HEK293T (cell line): ENCODE measurements around the gene TRMT2A.

Experiments used
- CTCF ChIA-PET: fragments of 350-600 bp; formaldehyde crosslinking; extraction: SDS; loops from one replicate; lab custom pipeline; 2021; ENCODE audit warnings: antibody characterized with exemption, inconsistent platforms; lab: Yijun Ruan, JAX
- POLR2A ChIA-PET: fragments of 350-600 bp; formaldehyde crosslinking; extraction: SDS; loops from one replicate; lab custom pipeline; 2020; ENCODE audit warnings: antibody characterized with exemption, inconsistent platforms; lab: Yijun Ruan, JAX
- DNase-seq: peaks from one replicate; pipeline ENCODE4 v3.0.0; 2012; ENCODE audit warnings: mixed read lengths; ENCODE audit errors: extremely low spot score
- ARNT ChIP-seq: fragments of 450-650 bp; IDR thresholded peaks from 2 replicates; pipeline ENCODE4 v1.6.1; 2017; ENCODE audit warnings: mild to moderate bottlenecking
- BHLHE40 ChIP-seq: fragments of 450-650 bp; IDR thresholded peaks from 2 replicates; pipeline ENCODE4 v1.6.1; 2016; ENCODE audit warnings: mild to moderate bottlenecking, moderate library complexity, borderline replicate concordance
- CTBP1 ChIP-seq: fragments of 450-650 bp; IDR thresholded peaks from 2 replicates; pipeline ENCODE4 v1.6.1; 2016; ENCODE audit warnings: borderline replicate concordance
- ELF4 ChIP-seq: fragments of 450-650 bp; IDR thresholded peaks from 2 replicates; pipeline ENCODE4 v1.6.1; 2017; ENCODE audit warnings: antibody characterized with exemption
- FOXA1 ChIP-seq: fragments of 450-650 bp; IDR thresholded peaks from 2 replicates; pipeline ENCODE4 v1.6.1; 2016; ENCODE audit warnings: mild to moderate bottlenecking
- FOXK2 ChIP-seq: fragments of 450-650 bp; IDR thresholded peaks from 2 replicates; pipeline ENCODE4 v1.6.1; 2016; ENCODE audit warnings: mild to moderate bottlenecking
- FOXM1 ChIP-seq: fragments of 450-650 bp; IDR thresholded peaks from 2 replicates; pipeline ENCODE4 v1.6.1; 2017; ENCODE audit warnings: mild to moderate bottlenecking, borderline replicate concordance
- HDGF ChIP-seq: fragments of 450-650 bp; IDR thresholded peaks from 2 replicates; pipeline ENCODE4 v1.6.1; 2017; ENCODE audit warnings: antibody characterized with exemption, borderline replicate concordance
- L3MBTL2 ChIP-seq: fragments of 450-650 bp; conservative IDR thresholded peaks from 2 replicates; pipeline ENCODE4 v1.6.1; 2016; ENCODE audit warnings: mild to moderate bottlenecking
- LEF1 ChIP-seq: fragments of 450-650 bp; IDR thresholded peaks from 2 replicates; pipeline ENCODE4 v1.6.1; 2017; ENCODE audit warnings: mild to moderate bottlenecking, borderline replicate concordance
- NFRKB ChIP-seq: fragments of 450-650 bp; IDR thresholded peaks from 2 replicates; pipeline ENCODE4 v1.6.1; 2016; ENCODE audit warnings: mild to moderate bottlenecking, moderate library complexity
- SP1 ChIP-seq: fragments of 450-650 bp; IDR thresholded peaks from 2 replicates; pipeline ENCODE4 v1.6.1; 2017
- SUZ12 ChIP-seq: fragments of 450-650 bp; IDR thresholded peaks from 2 replicates; pipeline ENCODE4 v1.6.1; 2016; ENCODE audit warnings: mild to moderate bottlenecking
- ZNF384 ChIP-seq: fragments of 450-650 bp; IDR thresholded peaks from 2 replicates; pipeline ENCODE4 v1.6.1; 2016
- TF ChIP-seq, protein P1 (sequence below): fragments of 450-650 bp; IDR thresholded peaks from 2 replicates; pipeline ENCODE4 v1.6.1; 2016

Gene TRMT2A

GRCh38 chr22:20090730-20091240 is 26.2 kb downstream of the TRMT2A start:
- POLR2A ChIA-PET = interaction anchor here (1.2 to 1.5 kb wide), 3 partner anchors 10 to 11 kb away, joined by 3 read pairs; partner anchors contain the start of gene DGCR8
- CTCF ChIA-PET = no interaction called here
- TF ChIP-seq CTBP1 = no peak
- no peak for TF ChIP-seq L3MBTL2
- TF ChIP-seq BHLHE40 = no peak
- no peak for TF ChIP-seq ZNF384
- TF ChIP-seq ELF4 = no peak
- no peak for TF ChIP-seq FOXA1
- no peak for TF ChIP-seq LEF1
- TF ChIP-seq HDGF = no peak
- no peak for TF ChIP-seq FOXK2
- TF ChIP-seq SUZ12 = no peak
- no peak for TF ChIP-seq NFRKB
- TF ChIP-seq SP1 = no peak
- TF ChIP-seq ARNT = no peak
- TF ChIP-seq, protein P1, sequence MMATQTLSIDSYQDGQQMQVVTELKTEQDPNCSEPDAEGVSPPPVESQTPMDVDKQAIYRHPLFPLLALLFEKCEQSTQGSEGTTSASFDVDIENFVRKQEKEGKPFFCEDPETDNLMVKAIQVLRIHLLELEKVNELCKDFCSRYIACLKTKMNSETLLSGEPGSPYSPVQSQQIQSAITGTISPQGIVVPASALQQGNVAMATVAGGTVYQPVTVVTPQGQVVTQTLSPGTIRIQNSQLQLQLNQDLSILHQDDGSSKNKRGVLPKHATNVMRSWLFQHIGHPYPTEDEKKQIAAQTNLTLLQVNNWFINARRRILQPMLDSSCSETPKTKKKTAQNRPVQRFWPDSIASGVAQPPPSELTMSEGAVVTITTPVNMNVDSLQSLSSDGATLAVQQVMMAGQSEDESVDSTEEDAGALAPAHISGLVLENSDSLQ = no peak
- DNase-seq = no peak

DNA sequence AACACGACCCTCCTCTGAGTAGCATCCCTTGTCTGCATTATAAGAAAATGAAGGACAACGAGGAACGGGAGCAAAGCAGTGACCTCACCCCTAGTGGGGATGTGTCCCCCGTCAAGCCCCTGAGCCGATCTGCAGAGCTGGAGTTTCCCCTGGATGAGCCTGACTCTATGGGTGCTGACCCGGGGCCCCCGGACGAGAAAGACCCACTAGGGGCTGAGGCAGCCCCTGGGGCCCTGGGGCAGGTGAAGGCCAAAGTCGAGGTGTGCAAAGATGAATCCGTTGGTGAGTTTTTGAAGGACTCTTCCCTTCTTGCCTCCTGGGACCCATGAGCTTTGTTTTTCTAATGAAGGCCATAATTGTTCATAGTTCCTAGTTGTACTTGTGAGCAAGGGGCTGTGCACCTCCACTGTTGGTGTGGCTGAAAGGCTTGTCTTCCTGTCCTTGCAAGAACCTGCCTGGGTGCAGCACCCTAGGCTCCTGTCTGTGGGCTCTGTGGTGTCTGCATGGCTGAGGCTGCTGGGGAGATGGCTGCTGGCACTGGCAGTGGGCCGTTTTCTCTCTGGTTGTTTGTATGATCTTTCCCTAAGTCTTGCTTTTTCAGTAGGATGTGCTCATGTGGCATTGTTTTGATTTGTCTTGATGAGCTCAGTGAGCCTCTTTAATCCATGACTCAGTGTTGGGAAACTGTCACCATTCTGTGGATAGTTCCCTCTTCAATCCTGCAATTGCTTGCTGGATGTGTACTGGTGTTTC is 26.9 kb downstream of the TRMT2A start:
- DNase-seq = no peak
- TF ChIP-seq LEF1 = no peak
- TF ChIP-seq ARNT = no peak
- TF ChIP-seq FOXM1 = no peak
- no peak for TF ChIP-seq HDGF
- no peak for TF ChIP-seq SUZ12
- TF ChIP-seq FOXA1 = no peak
- CTCF ChIA-PET = no interaction called here
- POLR2A ChIA-PET = interaction anchor here (1.2 to 1.5 kb wide), 3 partner anchors 9 to 12 kb away, joined by 3 read pairs; partner anchors contain the start of gene DGCR8

DNA sequence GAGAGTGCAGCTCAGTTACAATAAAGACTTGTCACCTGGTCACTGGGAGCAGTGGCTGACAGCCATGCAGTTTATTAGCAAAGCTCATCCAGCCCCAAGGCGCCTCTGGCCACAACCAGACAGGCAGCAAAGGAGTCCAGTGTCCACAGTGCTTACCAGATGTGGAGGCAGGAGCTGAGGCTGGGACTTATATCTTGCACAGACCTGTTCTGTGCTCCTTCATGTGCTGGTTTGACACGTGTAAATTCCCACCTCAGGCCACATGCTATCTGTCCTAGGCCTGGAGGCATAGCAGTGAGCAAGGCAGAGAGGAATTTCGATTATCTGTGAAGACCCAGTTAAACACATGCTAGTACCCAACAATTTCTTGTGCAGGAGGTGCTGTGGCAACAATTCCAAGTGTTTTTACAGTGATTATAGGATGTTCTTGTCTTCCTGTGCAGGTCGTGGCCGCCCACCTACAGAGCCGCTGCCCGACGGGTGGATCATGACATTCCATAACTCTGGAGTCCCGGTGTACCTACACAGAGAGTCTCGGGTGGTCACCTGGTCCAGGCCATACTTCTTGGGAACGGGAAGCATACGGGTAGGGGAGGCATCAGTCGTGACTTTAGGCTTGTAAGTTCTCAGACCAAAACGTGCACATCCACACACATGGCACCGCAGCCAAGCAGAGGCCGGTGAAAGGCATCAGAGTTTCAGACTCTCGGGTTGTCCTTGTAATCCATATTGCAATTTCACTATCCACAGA is 27.6 kb downstream of the TRMT2A start:
- no peak for DNase-seq
- POLR2A ChIA-PET = interaction anchor here (2.2 kb wide), 1 partner anchor 10 kb away, joined by 8 read pairs; the partner anchor contains the start of gene DGCR8
- no peak for TF ChIP-seq BHLHE40
- TF ChIP-seq, protein P1 = no peak
- TF ChIP-seq ARNT = no peak
- no peak for TF ChIP-seq NFRKB
- no peak for TF ChIP-seq ZNF384
- no peak for TF ChIP-seq HDGF
- TF ChIP-seq LEF1 = no peak
- no peak for TF ChIP-seq L3MBTL2
- CTCF ChIA-PET = no interaction called here

DNA sequence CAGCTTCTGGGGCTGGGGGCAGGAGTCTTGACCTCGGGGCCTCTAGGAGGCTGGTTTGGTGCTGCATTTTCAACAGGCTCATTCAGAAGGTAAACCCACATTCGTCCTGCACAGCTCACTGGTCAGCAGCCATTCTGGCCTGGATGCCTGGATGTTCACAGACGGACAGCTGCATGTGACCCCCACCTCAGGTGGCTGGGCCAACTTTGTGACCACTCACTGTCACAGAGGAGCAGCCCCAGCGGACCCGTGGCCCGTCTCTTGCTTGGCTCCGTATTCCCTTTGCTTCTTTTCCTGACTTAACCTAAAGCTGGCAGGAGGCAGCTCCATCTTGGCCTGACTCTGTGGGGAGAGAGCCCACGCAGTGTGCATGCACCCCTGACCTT is 28.8 kb downstream of the TRMT2A start:
- POLR2A ChIA-PET = interaction anchor here (2.2 kb wide), 1 partner anchor 9 kb away, joined by 8 read pairs; the partner anchor contains the start of gene DGCR8
- CTCF ChIA-PET = no interaction called here

DNA sequence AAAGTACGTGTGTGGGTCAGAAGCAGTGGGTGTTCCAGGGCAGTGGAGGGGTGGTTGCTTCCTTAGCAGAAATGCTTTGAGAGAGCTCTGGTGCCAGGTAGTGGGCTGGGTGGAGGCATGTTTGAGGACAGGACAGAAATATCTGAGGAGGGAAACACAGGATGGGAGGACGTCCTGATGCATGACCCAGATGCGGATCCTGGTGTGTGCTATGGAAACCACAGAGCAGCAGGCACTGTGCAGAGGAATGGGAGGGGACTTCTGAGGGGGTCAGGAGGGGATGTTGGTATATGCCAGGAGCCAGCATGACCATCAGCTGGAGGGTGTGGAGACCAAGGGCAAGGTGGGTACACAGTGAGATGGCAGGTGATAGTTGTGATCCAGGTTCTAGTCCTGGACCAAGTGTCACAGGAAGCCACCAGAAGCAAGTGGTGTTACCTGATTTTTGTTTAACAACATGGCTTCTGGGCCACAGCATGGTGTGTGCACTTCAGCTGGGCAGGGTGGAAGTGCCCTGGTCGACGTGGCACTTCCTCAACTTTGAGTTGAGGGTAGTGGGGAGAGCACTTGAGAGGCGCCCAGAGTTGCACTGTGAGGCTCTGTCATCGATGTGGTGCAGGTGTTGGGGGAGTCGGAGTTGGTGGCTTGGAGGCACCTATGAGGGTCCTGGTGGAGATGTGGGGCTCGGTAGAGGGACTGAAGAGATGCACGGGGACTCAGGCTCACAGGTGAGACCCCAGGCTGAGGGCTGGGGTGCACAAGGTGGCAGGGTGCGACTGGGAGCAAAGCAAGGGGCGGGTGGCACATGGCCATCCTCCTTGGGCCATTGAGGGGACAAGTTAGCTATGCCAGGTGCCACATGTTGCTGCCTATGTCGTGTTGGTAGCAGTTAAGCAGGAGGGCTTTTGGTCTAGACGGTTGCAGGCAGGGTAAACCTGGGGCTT is 29.4 kb downstream of the TRMT2A start:
- ChIA-PET CTCF (no interaction called here), POLR2A (interaction anchor here (2.2 kb wide), 1 partner anchor 8 kb away, joined by 8 read pairs; the partner anchor contains the start of gene DGCR8)
- TF ChIP-seq NFRKB (no peak), SP1 (no peak), SUZ12 (no peak), HDGF (no peak), ARNT (no peak), ZNF384 (no peak), ELF4 (no peak)
- TF ChIP-seq, protein P1 = no peak
- no peak for DNase-seq

More for the DNA sequence above, 28.8 kb downstream of the TRMT2A start:
- DNase-seq = no peak
- TF ChIP-seq FOXM1 (no peak), BHLHE40 (no peak), CTBP1 (no peak), HDGF (no peak), NFRKB (no peak)
